ENCODE data around the gene RAB1A.
A peak's percentile ranks its signal among the peaks of the same experiment; 100 is the strongest.

Gene RAB1A

GRCh38 chr2:65061146-65061909, 68.6 kb downstream of the RAB1A start:
- no peak for DNase-seq (ENCODE audit: low spot score)

GRCh38 chr2:65059071-65059470, 70.8 kb downstream of the RAB1A start:
- DNase-seq (ENCODE audit: low spot score): no peak

- peak; percentile 89 for DNase-seq (ENCODE audit: low spot score)
Measured at GRCh38 chr2:65057391-65058052, 72.4 kb downstream of the RAB1A start.

GRCh38 chr2:65057054-65057375, 72.9 kb downstream of the RAB1A start:
- no peak for DNase-seq (ENCODE audit: low spot score)

GRCh38 chr2:65056215-65057053, 73.5 kb downstream of the RAB1A start, which contains the start of gene CEP68:
CEP68 (plus strand) TSS chr2:65056416; CDS start chr2:65069445, 13,029 bp downstream.
- DNase-seq (ENCODE audit: low spot score): peak; percentile 97

- no peak for DNase-seq (ENCODE audit: low spot score)
Measured at GRCh38 chr2:65055422-65056214, 74.3 kb downstream of the RAB1A start.

GRCh38 chr2:65054749-65055421, 75.0 kb downstream of the RAB1A start:
- no peak for DNase-seq (ENCODE audit: low spot score)

GRCh38 chr2:65053199-65053598, 76.7 kb downstream of the RAB1A start:
- DNase-seq (ENCODE audit: low spot score): peak; percentile 58

- no peak for DNase-seq (ENCODE audit: low spot score)
Measured at GRCh38 chr2:65050931-65051330, 79.0 kb downstream of the RAB1A start.

- DNase-seq (ENCODE audit: low spot score): no peak
Measured at GRCh38 chr2:65049010-65049639, 80.8 kb downstream of the RAB1A start.

GRCh38 chr2:65046633-65047407, 83.1 kb downstream of the RAB1A start:
- DNase-seq (ENCODE audit: low spot score): no peak

GRCh38 chr2:65045651-65046050, 84.3 kb downstream of the RAB1A start:
- DNase-seq (ENCODE audit: low spot score): no peak

GRCh38 chr2:65044097-65044735, 85.7 kb downstream of the RAB1A start:
- DNase-seq (ENCODE audit: low spot score): no peak

- DNase-seq (ENCODE audit: low spot score): no peak
Measured at GRCh38 chr2:65043001-65043400, 86.9 kb downstream of the RAB1A start.

- DNase-seq (ENCODE audit: low spot score): peak; percentile 81
Measured at GRCh38 chr2:65040400-65041261, 89.3 kb downstream of the RAB1A start.

GRCh38 chr2:65039640-65040039, 90.3 kb downstream of the RAB1A start:
- no peak for DNase-seq (ENCODE audit: low spot score)

GRCh38 chr2:65037178-65037577, 92.7 kb downstream of the RAB1A start:
- DNase-seq (ENCODE audit: low spot score): no peak
